Liver (tissue), 3 donors: Measurements from ENCODE around the gene AGPAT1.

Experiments used
- CTCF ChIP-seq: fragments of 150-350 bp; IDR thresholded peaks from 2 replicates; pipeline ENCODE4 v1.5.1; 2017; ENCODE audit warnings: improper control_type of control experiment, low read depth, low read length; ENCODE audit not compliant: missing input control
- EGR1 ChIP-seq, 2 donors: IDR thresholded peaks; 2 replicates each; pipeline ENCODE4 v1.6.1; 2016 to 2018; ENCODE audit warnings: antibody characterized with exemption in 2 of 2, low read depth in 2 of 2
- FOXA1 ChIP-seq: IDR thresholded peaks from 2 replicates; pipeline ENCODE4 v1.6.1; 2016; ENCODE audit warnings: antibody characterized with exemption
- GABPA ChIP-seq, 2 donors: IDR thresholded peaks in 1 of 2; conservative IDR thresholded peaks in 1 of 2; 2 replicates each; pipeline ENCODE4 v1.6.1; 2016; ENCODE audit warnings: antibody characterized with exemption in 2 of 2, mild to moderate bottlenecking in 1 of 2, moderate library complexity in 1 of 2
- JUND ChIP-seq, 2 donors: IDR thresholded peaks; 2 replicates each; pipeline ENCODE4 v1.6.1; 2016; ENCODE audit warnings: antibody characterized with exemption in 2 of 2
- MAX ChIP-seq: IDR thresholded peaks from 2 replicates; pipeline ENCODE4 v1.6.1; 2016; ENCODE audit warnings: antibody characterized with exemption
- RAD21 ChIP-seq, 2 donors: IDR thresholded peaks; 2 replicates each; pipeline ENCODE4 v1.6.1; 2016; ENCODE audit warnings: antibody characterized with exemption in 2 of 2, mild to moderate bottlenecking in 2 of 2
- REST ChIP-seq: IDR thresholded peaks from 2 replicates; pipeline ENCODE4 v1.6.1; 2016; ENCODE audit warnings: antibody characterized with exemption, mild to moderate bottlenecking
- RXRA ChIP-seq, 2 donors: IDR thresholded peaks; 2 replicates each; pipeline ENCODE4 v1.6.1; 2017 to 2018; ENCODE audit warnings: antibody characterized with exemption in 2 of 2, mild to moderate bottlenecking in 1 of 2
- SP1 ChIP-seq: IDR thresholded peaks from 2 replicates; pipeline ENCODE4 v1.6.1; 2018; ENCODE audit warnings: antibody characterized with exemption, mild to moderate bottlenecking
- TAF1 ChIP-seq: conservative IDR thresholded peaks from 2 replicates; pipeline ENCODE4 v1.6.1; 2016; ENCODE audit warnings: antibody characterized with exemption, mild to moderate bottlenecking
- YY1 ChIP-seq: IDR thresholded peaks from 2 replicates; pipeline ENCODE4 v1.6.1; 2016; ENCODE audit warnings: antibody characterized with exemption, mild to moderate bottlenecking
- ZBTB33 ChIP-seq: IDR thresholded peaks from 2 replicates; pipeline ENCODE4 v1.6.1; 2016; ENCODE audit warnings: antibody characterized with exemption
- TF ChIP-seq, protein P1 (sequence below): IDR thresholded peaks from 2 replicates; pipeline ENCODE4 v1.6.1; 2016; ENCODE audit warnings: antibody characterized with exemption
- donor health status: healthy.
- donor health status: healthy.

GRCh38 chr6:32166411-32167061 is 9.3 kb downstream of the AGPAT1 start:
- TF ChIP-seq CTCF (no peak), GABPA (IDR thresholded peaks at IDR 0.05 in 1 of 2, conservative IDR thresholded peaks at IDR 0.05 in 1 of 2) (no peak), MAX (no peak), YY1 (no peak), EGR1 (IDR thresholded peaks at IDR 0.05; ENCODE audit: low read depth in 2 of 2) (no peak), TAF1 (no peak), RAD21 (IDR thresholded peaks at IDR 0.05) (no peak), REST (no peak), JUND (IDR thresholded peaks at IDR 0.05) (no peak), SP1 (no peak), ZBTB33 (no peak), RXRA (IDR thresholded peaks at IDR 0.05) (no peak), FOXA1 (no peak)
- TF ChIP-seq, protein P1, sequence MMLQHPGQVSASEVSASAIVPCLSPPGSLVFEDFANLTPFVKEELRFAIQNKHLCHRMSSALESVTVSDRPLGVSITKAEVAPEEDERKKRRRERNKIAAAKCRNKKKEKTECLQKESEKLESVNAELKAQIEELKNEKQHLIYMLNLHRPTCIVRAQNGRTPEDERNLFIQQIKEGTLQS, result no peak
